Activated CD8-positive, alpha-beta memory T cell treated with anti-CD3 and anti-CD28 coated beads for 36 hours (primary cell): Measurements from ENCODE around the gene CLMP. TPM values are rescaled to one million over a fixed set of nuclear protein-coding genes. Genes with fewer than 3 reads are reported as not detected.
"Not testable (repeated sequence)": the region's sequence is repeated elsewhere in the genome, so short reads cannot be mapped to it uniquely, and the experiment has no call there.

Source experiments
- CTCF ChIA-PET: fragments of 350-600 bp; sonication (Branson Sonifier 250); formaldehyde crosslinking; loops from one replicate; lab custom pipeline; 2021; ENCODE audit warnings: antibody characterized with exemption; lab: Charles Lee
- POLR2A ChIA-PET: fragments of 350-600 bp; sonication (Branson Sonifier 250); formaldehyde crosslinking; loops from one replicate; lab custom pipeline; 2021; ENCODE audit warnings: antibody characterized with exemption; lab: Charles Lee
- total RNA-seq, 2 experiments: library from RNA; stranded (reverse); gene quantifications; one replicate each; pipeline ENCODE4 v1.2.3, GENCODE V29; 2021

Gene CLMP
- total RNA-seq, 2 experiments from 2014 or later: not detected

- CTCF ChIA-PET: no interaction called here
These were observed 18.3 kb downstream of the CLMP start for GRCh38 chr11:123176785-123177184.

DNA sequence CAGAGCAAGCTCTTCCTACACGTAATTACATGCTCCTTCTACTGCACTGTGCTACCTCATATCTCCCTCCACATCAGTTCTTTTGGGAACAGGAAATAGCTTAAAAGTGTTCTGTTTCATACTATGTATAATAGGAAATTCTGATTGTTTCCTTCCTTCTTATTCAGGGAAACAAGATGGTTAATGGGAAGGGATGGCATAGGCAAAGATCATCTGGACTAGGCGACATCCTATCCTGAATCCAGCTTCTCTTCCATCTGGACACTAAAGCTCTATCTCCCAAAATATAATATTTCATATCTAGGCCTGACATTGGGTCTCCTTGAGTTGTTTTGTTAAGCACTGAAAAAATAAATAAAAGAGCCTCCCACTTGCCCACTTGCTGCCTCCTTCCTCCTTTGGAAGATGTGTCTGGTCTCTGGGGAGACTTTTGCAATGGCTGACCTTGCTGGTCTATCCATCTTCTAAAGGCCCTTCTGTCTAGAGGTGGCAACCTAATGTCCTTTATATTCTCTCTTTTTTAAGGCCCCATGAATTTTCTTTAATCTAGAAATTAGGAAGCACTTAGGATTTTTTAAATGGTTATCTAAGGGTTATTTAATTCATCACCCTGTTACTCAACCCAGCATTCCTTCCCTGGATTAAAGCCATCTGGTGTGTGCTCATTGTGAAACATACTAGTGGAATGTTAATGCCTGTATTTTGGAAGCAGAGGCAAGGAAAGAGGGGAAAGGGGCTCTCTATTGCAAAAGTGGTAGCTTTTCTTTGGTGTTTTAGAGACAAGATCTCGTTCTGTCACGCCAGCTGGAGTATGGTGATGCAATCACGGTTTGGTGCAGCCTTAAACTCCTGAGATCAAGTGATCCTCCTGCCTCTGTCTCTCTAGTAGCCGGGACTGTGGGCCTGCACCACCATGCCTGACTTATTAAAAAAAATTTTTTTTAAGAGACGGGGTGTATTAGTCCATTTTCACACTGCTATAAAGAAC, 20.6 kb downstream of the CLMP start:
- CTCF ChIA-PET: no interaction called here
- POLR2A ChIA-PET: no interaction called here

More at GRCh38 chr11:123176785-123177184, 18.3 kb downstream of the CLMP start:
- POLR2A ChIA-PET: interaction anchor here (0.6 kb wide), 1 partner anchor 106 kb away, joined by 4 read pairs; no protein-coding TSS in a partner anchor

GRCh38 chr11:123173856-123174186, 21.2 kb downstream of the CLMP start:
- ChIA-PET POLR2A (no interaction called here), CTCF (no interaction called here)

- POLR2A ChIA-PET: no interaction called here
- CTCF ChIA-PET: interaction anchor here (1.2 kb wide), 1 partner anchor 47 kb away, joined by 3 read pairs; no protein-coding TSS in a partner anchor
These were observed 21.8 kb downstream of the CLMP start for GRCh38 chr11:123173040-123173855.

DNA sequence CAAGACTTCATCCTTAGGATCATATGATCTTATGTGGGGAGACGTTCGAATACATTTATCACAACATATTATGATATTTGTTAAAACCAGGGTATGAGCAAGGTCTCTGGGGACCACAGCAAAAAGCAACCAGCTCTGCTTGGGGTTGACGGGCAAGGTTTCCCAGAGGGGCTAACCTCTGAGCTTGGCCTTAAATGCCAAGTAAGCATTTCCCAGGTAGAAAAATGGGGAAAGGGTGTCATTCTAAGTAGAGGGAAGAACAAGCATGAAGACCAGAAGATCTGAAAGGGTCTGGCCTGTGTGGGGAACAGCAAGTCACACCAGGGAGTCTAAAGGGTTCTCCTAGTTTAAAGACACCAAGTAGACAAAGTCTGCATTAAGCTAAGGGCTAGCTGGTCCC, 24.1 kb downstream of the CLMP start:
- ChIA-PET POLR2A (interaction anchor here (0.6 kb wide), 1 partner anchor 13 kb away, joined by 3 read pairs; no protein-coding TSS in a partner anchor), CTCF (interaction anchor here (0.6 kb wide), 1 partner anchor 170 kb away, joined by 4 read pairs; no protein-coding TSS in a partner anchor)

DNA sequence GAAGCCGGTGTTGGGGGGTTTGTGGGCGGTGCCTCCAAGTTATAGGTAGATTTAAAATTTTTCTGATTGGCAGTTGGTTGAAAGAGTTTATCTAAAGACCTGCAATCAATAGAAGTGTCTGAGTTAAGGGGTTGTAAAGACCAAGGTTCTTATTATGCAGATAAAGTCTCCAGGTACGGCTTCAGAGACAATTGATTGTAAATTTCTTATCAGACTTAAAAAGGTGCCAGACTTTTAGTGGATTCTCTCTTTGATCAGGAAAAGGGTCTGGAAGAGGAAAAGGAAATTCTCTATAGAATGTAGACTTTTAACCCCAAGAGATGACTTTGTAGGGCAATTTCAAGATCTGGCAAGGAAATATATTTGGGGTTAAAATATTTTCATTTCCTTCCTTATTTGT, 25.2 kb downstream of the CLMP start:
- CTCF ChIA-PET: no interaction called here
- POLR2A ChIA-PET: no interaction called here

DNA sequence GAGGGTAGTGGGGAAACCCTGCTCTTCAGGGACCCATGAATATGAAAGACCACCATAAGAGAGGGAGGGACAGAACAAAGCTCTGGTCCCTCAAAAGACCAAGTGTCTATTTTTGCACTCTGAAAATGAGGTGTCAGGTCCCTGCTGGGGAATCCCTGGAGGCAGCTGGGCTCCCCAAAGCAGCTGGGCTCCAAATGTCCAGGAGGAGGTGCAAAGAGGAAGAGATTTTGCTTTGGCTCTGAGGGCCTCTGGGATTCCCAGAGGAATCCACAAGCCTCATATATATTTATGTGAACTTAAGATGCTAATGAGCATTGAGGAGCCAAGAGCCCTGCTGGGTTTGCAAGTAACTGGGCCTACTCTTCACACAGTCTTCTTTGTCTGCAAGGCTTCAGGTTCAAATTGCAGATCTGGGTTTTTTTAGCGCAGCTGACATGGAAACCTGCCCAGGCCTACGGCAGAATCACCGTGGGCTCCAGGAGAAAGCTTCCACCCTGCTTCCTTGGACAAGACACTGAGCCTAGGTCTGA, 26.0 kb downstream of the CLMP start:
- CTCF ChIA-PET: no interaction called here
- POLR2A ChIA-PET: no interaction called here

- ChIA-PET POLR2A (no interaction called here), CTCF (interaction anchor here (2.2 kb wide), 1 partner anchor 79 kb away, joined by 8 read pairs; no protein-coding TSS in a partner anchor)
These were observed 26.8 kb downstream of the CLMP start for GRCh38 chr11:123168241-123168640.

DNA sequence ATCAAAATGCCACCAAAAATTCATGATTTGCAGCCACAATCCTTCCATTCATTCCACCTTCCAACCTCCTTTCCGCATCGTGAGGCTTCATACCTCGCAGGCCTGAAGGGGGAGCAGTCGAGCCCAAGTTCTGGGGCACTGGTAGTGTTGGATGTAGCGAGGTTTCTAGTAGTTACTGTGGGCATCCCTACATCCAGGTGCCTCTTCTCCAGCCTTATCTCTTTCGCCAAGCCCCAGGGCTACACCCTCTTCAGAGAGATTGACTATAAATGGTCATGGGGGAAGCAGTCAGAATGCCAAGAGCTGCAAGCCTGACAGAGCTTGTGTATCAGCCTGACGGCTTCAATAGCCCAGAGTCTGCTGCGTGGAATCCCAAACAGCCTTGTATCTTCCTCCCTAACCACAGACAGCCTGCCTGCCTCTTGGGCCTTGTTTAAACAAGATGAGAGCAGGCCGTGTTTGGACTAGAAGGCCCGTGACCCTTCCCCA, 28.9 kb downstream of the CLMP start:
- ChIA-PET CTCF (interaction anchor here (0.5 to 2.2 kb wide), 2 partner anchors 9 to 81 kb away, joined by 4 to 8 read pairs; no protein-coding TSS in a partner anchor), POLR2A (no interaction called here)

DNA sequence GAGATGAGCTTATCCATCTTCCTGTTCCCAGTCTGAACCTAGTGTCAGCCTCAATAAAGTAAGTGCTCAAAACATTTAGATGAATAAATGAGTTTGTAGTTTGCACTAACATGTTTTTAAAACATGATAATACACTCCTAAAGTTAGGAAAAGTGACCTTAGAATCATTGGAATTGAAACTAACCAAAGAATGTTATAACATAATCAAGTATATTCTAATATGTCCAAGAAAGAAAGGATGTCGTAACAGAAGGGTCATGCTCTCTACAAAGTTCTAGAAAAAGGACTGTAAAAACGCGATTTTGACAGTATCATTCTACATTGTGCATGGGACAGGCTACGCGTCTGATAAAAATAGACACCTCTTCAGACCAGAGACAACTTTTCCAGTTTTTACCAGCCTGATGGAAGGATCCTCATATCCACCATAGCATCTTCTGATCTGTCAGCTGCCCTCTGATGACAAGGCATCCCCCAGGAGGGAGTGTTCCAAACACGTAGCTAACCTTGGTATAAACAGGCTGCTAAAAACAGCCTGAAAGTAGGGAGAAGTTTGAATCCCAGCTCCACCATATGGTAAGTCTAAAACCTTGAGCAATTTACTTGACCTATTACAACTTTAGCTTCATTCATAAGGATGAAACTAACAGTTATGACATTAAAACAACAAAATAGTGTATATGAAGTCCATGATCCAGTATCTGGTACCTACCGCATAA, 30.2 kb downstream of the CLMP start:
- ChIA-PET CTCF (interaction anchor here (1.1 kb wide), 1 partner anchor 53 kb away, joined by 3 read pairs; no protein-coding TSS in a partner anchor), POLR2A (no interaction called here)

- CTCF ChIA-PET: interaction anchor here (1.1 kb wide), 1 partner anchor 52 kb away, joined by 3 read pairs; no protein-coding TSS in a partner anchor
These were observed 31.4 kb downstream of the CLMP start for GRCh38 chr11:123163621-123164020.

GRCh38 chr11:123161376-123162030, 33.5 kb downstream of the CLMP start:
- ChIA-PET CTCF (interaction anchor here (1.4 kb wide), 1 partner anchor 86 kb away, joined by 4 read pairs; no protein-coding TSS in a partner anchor), POLR2A (no interaction called here)

More at GRCh38 chr11:123163621-123164020, 31.4 kb downstream of the CLMP start:
- POLR2A ChIA-PET: no interaction called here

DNA sequence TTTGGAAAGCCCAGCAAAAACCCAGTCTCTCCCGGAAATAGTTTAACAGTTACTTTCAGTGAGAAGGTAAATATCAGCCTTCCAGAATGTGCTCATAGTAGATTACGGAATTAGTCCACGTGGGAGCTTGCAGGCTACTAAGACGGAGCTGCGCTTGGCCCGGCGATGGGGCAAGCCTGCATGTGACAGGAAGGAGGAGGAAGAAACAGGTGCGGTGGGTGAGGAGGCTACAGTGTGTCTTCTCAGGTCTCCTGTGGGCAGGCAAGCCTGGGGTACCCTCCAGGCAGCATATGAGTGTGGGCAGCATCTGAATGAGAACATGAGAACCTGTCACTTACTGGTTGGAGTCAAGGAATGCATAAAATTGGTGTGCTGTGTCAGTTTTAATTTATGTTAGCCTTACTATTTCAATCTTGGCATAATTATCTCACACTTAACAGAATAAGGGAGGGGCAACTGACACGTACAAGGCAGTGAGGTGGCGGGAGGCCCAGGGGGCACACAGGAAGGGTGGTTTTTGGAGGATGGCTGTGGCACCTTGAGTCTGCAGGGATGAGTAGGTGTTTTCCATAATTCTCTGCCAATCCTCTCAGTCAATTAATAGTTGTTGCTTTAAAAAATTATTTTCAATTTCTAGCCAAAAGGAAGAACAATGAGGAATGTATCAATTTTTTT, 35.7 kb downstream of the CLMP start:
- CTCF ChIA-PET: no interaction called here
- POLR2A ChIA-PET: no interaction called here

- CTCF ChIA-PET: no interaction called here
- POLR2A ChIA-PET: no interaction called here
These were observed 36.7 kb downstream of the CLMP start for GRCh38 chr11:123158033-123159003.

DNA sequence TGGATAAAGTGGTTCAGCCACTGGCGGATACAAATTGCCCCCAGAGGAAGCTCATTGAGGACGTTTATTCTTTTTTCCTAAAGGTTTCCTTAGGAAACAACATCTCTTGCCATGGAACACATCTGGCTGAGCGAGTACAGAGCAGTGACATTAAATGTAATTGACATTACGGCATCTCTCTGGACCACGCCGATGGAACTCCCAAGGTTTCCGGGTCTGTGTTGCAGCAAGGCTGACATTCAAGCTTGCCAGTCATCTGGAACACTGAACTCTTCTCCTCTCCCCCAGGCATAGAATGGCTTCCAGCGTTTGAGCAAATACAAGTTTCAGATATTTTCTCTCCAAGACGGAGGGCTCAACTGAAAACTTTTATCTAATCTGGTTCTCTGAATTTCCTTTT, 42.1 kb downstream of the CLMP start:
- ChIA-PET POLR2A (no interaction called here), CTCF (no interaction called here)

- POLR2A ChIA-PET, CTCF ChIA-PET: not testable (repeated sequence)
These were observed 42.7 kb downstream of the CLMP start for GRCh38 chr11:123152346-123152745.
